Prostate gland (tissue), 2 donors: ENCODE data around the gene SAXO2. TPM values are rescaled to one million over a fixed set of nuclear protein-coding genes. Genes with fewer than 3 reads are reported as not detected.
"Not testable (repeated sequence)": the region's sequence is repeated elsewhere in the genome, so short reads cannot be mapped to it uniquely, and the experiment has no call there.

Experiments used
- DNase-seq: peaks from one replicate; pipeline ENCODE4 v3.0.0-alpha.2; 2019; ENCODE audit warnings: low spot score
- H3K27ac ChIP-seq, 2 donors: fragments of 200-600 bp; sonication (generic); 2 replicates each; pipeline ENCODE4 v1.5.1; 2017 to 2019
- H3K27me3 ChIP-seq: fragments of 200-600 bp; sonication (generic); replicated peaks from 2 replicates; pipeline ENCODE4 v1.5.1; 2019; ENCODE audit not compliant: insufficient read depth
- H3K36me3 ChIP-seq, 2 donors: fragments of 200-600 bp; sonication (generic); 1 replicate in 1 of 2; 2 replicates in 1 of 2; pipeline versions ENCODE4 v1.5.1 to v1.8.1; 2017 to 2019
- H3K4me1 ChIP-seq: fragments of 200-600 bp; sonication (generic); replicated peaks from 2 replicates; pipeline ENCODE4 v1.5.1; 2019
- H3K4me3 ChIP-seq, 2 donors: fragments of 200-600 bp; sonication (generic); 2 replicates each; pipeline ENCODE4 v1.5.1; 2017 to 2019
- H3K9me3 ChIP-seq: fragments of 200-600 bp; sonication (generic); 2 replicates; pipeline ENCODE4 v1.5.1; 2017
- CTCF ChIP-seq, 4 experiments: fragments of 200-600 bp in 2 of 4; fragments of 450-650 bp in 2 of 4; sonication (generic) in 2 of 4; IDR thresholded peaks; 1 replicate in 3 of 4; 2 replicates in 1 of 4; pipeline ENCODE4 v1.5.1; 2016 to 2019; ENCODE audit warnings: antibody characterized with exemption in 4 of 4, mild to moderate bottlenecking in 2 of 4, moderate library complexity in 2 of 4
- POLR2A ChIP-seq: fragments of 450-650 bp; IDR thresholded peaks from one replicate; pipeline ENCODE4 v1.6.1; 2016; ENCODE audit warnings: antibody characterized with exemption, mild to moderate bottlenecking
- POLR2AphosphoS5 ChIP-seq: sonication (generic); formaldehyde crosslinking; IDR thresholded peaks from one replicate; pipeline ENCODE4 v1.6.1; 2017; ENCODE audit warnings: antibody characterized with exemption
- WGBS: methylation state at CpG from one replicate; pipeline ENCODE4 v1.1.5; 2018; 5-methylcytosine and 5-hydroxymethylcytosine counted together
- intact Hi-C: fragments of 100-400 bp; cut with DNase I; formaldehyde crosslinking; loops from one replicate; pipeline ENCODE4 v1.14.2; 2022
- total RNA-seq, 2 donors: library from RNA; depleted of rRNA; stranded (reverse); fragments of >200 nt; gene quantifications; one replicate each; pipeline ENCODE4 v1.1.0, GENCODE V29; 2016

The SAXO2 gene
- total RNA-seq, 2 donors from 2014 or later = 4.0 to 4.3 TPM

- TF ChIP-seq POLR2AphosphoS5 (no peak), CTCF (IDR thresholded peaks at IDR 0.05) (no peak), POLR2A (no peak)
- 77% methylated on average over 2 of the region's 2 CpGs for WGBS
These were observed 30.8 kb upstream of the SAXO2 start for GRCh38 chr15:82231842-82232241.

GRCh38 chr15:82237944-82238534, 24.6 kb upstream of the SAXO2 start:
- 67% methylated on average over 3 of the region's 3 CpGs for WGBS
- intact Hi-C loops, H3K9me3 ChIP-seq: not testable (repeated sequence)

More at GRCh38 chr15:82231842-82232241, 30.8 kb upstream of the SAXO2 start:
- Histone ChIP-seq H3K4me1 (no peaks in the 10 kb centered on the region), H3K36me3 (no peaks in the 10 kb centered on the region), H3K27ac (no peak overlapping the region), H3K27me3 (no peaks in the 10 kb centered on the region), H3K9me3 (no peaks in the 10 kb centered on the region), H3K4me3 (no peak overlapping the region)
- intact Hi-C loops = no loop called here
- DNase-seq = no peak

GRCh38 chr15:82239685-82240391, 22.8 kb upstream of the SAXO2 start:
- no peaks in the 10 kb centered on the region for H3K27me3 ChIP-seq
- H3K36me3 ChIP-seq = no peaks in the 10 kb centered on the region
- no peaks in the 10 kb centered on the region for H3K9me3 ChIP-seq
- H3K27ac ChIP-seq = peak overlapping the region; percentile 26 to 35
- DNase-seq = no peak
- H3K4me3 ChIP-seq = no peak overlapping the region
- WGBS = 53% methylated on average over 5 of the region's 5 CpGs
- no peaks in the 10 kb centered on the region for H3K4me1 ChIP-seq
- intact Hi-C loops = no loop called here
- TF ChIP-seq CTCF (IDR thresholded peaks at IDR 0.05) = no peak
- TF ChIP-seq POLR2AphosphoS5 = peak; percentile 68
- TF ChIP-seq POLR2A = no peak

More at GRCh38 chr15:82237944-82238534, 24.6 kb upstream of the SAXO2 start:
- not testable (repeated sequence) for H3K27me3 ChIP-seq, H3K4me3 ChIP-seq, H3K36me3 ChIP-seq, H3K27ac ChIP-seq, H3K4me1 ChIP-seq, DNase-seq

- DNase-seq, H3K27me3 ChIP-seq, H3K27ac ChIP-seq, intact Hi-C loops, H3K4me3 ChIP-seq, H3K4me1 ChIP-seq, H3K36me3 ChIP-seq, H3K9me3 ChIP-seq: not testable (repeated sequence)
- 86% methylated on average over 1 of the region's 1 CpG for WGBS
These were observed 20.6 kb upstream of the SAXO2 start for GRCh38 chr15:82241836-82242499.

- intact Hi-C loops = not testable (repeated sequence)
- 53% methylated on average over 4 of the region's 5 CpGs for WGBS
These were observed 19.0 kb upstream of the SAXO2 start for GRCh38 chr15:82243644-82244043.

GRCh38 chr15:82245956-82246355, 16.7 kb upstream of the SAXO2 start:
- H3K4me3 ChIP-seq, H3K27ac ChIP-seq, H3K4me1 ChIP-seq, DNase-seq, H3K9me3 ChIP-seq, H3K27me3 ChIP-seq, H3K36me3 ChIP-seq, intact Hi-C loops: not testable (repeated sequence)
- 97% methylated on average over 5 of the region's 5 CpGs for WGBS

More at GRCh38 chr15:82243644-82244043, 19.0 kb upstream of the SAXO2 start:
- DNase-seq, H3K27ac ChIP-seq, H3K4me1 ChIP-seq, H3K27me3 ChIP-seq, H3K36me3 ChIP-seq, H3K4me3 ChIP-seq, H3K9me3 ChIP-seq: not testable (repeated sequence)
- TF ChIP-seq POLR2AphosphoS5 = peak; percentile 14

- H3K4me3 ChIP-seq, DNase-seq, intact Hi-C loops, H3K36me3 ChIP-seq, H3K27ac ChIP-seq, H3K4me1 ChIP-seq, H3K9me3 ChIP-seq, H3K27me3 ChIP-seq: not testable (repeated sequence)
- 86% methylated on average over 3 of the region's 3 CpGs for WGBS
These were observed 14.4 kb upstream of the SAXO2 start for GRCh38 chr15:82248261-82248660.

- 2% methylated on average over 19 of the region's 19 CpGs for WGBS
- H3K27me3 ChIP-seq, intact Hi-C loops, H3K4me1 ChIP-seq, H3K36me3 ChIP-seq, H3K9me3 ChIP-seq, DNase-seq: not testable (repeated sequence)
- H3K27ac ChIP-seq = peak overlapping the region; percentile 61 to 67
- peak overlapping the region; percentile 47 to 71 for H3K4me3 ChIP-seq
These were observed 824 bp upstream of the SAXO2 start for GRCh38 chr15:82261566-82262421.
